B cell (primary cell): ENCODE results near the gene TXNRD3. TPM values are rescaled to one million over a fixed set of nuclear protein-coding genes. Genes with fewer than 3 reads are reported as not detected.

ENCODE experiments used
- ATAC-seq: fragments of 200-7000 bp; cut with Tn5 transposase; one replicate; pipeline ENCODE4 v1.10.0; 2021; ENCODE audit warnings: low read depth, mild to moderate bottlenecking, moderate number of reproducible peaks, moderate library complexity
- CTCF ChIA-PET: fragments of 350-600 bp; sonication (Branson Sonifier 250); formaldehyde crosslinking; loops from one replicate; lab custom pipeline; 2021; ENCODE audit warnings: antibody characterized with exemption, inconsistent platforms; lab: Charles Lee
- POLR2A ChIA-PET: fragments of 350-600 bp; sonication (Branson Sonifier 250); formaldehyde crosslinking; loops from one replicate; lab custom pipeline; 2021; ENCODE audit warnings: antibody characterized with exemption; lab: Charles Lee
- DNase-seq: peaks from one replicate; pipeline ENCODE4 v3.0.0; 2013
- H2AFZ ChIP-seq: 2 replicates; pipeline ENCODE4 v1.6.1; 2012; ENCODE audit warnings: mild to moderate bottlenecking, low read depth, low read length; ENCODE audit not compliant: insufficient read depth, poor library complexity, severe bottlenecking
- H3K27ac ChIP-seq, 2 donors: 1 replicate in 1 of 2; 2 replicates in 1 of 2; pipeline ENCODE4 v1.5.1; 2012 to 2013; ENCODE audit warnings: low read length in 2 of 2, mild to moderate bottlenecking in 2 of 2, moderate library complexity in 1 of 2
- H3K27me3 ChIP-seq, 4 experiments: fragments of 200-600 bp in 1 of 4; sonication (generic) in 1 of 4; replicated peaks in 1 of 4; 1 replicate in 2 of 4; 2 replicates in 2 of 4; pipeline versions ENCODE4 v1.6.1 to v1.7.0; 2013 to 2016; ENCODE audit warnings: low read length in 3 of 4, mild to moderate bottlenecking in 2 of 4, mixed read lengths in 1 of 4, moderate library complexity in 1 of 4; ENCODE audit not compliant: insufficient read depth in 4 of 4, control insufficient read depth in 3 of 4; ENCODE audit errors: control extremely low read depth in 1 of 4
- H3K36me3 ChIP-seq, 2 experiments: replicated peaks in 1 of 2; 1 replicate in 1 of 2; 2 replicates in 1 of 2; pipeline versions ENCODE4 v1.6.1 to v1.7.1; 2013; ENCODE audit warnings: low read length in 1 of 2; ENCODE audit not compliant: insufficient read depth in 2 of 2, control insufficient read depth in 1 of 2; ENCODE audit errors: control extremely low read depth in 1 of 2, extremely low read depth in 1 of 2
- H3K4me1 ChIP-seq, 2 donors: fragments of 200-600 bp in 1 of 2; sonication (generic) in 1 of 2; 1 replicate in 1 of 2; 2 replicates in 1 of 2; pipeline versions ENCODE4 v1.5.1 to v1.6.1; 2013 to 2017; ENCODE audit warnings: low read length in 2 of 2; ENCODE audit not compliant: control insufficient read depth in 2 of 2, insufficient read depth in 2 of 2
- H3K4me2 ChIP-seq: replicated peaks from 2 replicates; pipeline ENCODE3; 2012; ENCODE audit warnings: mild to moderate bottlenecking, low read depth, low read length; ENCODE audit not compliant: poor library complexity, severe bottlenecking
- H3K4me3 ChIP-seq, 5 experiments: fragments of 200-600 bp in 1 of 5; sonication (generic) in 1 of 5; 1 replicate in 3 of 5; 2 replicates in 2 of 5; pipeline versions ENCODE4 v1.5.1 to v1.7.0; 2011 to 2016; ENCODE audit warnings: low read length in 4 of 5, mild to moderate bottlenecking in 4 of 5, low read depth in 2 of 5, control low read depth in 1 of 5, moderate library complexity in 1 of 5; ENCODE audit not compliant: insufficient read depth in 1 of 5; ENCODE audit errors: control extremely low read depth in 1 of 5, extremely low read depth in 1 of 5
- H3K79me2 ChIP-seq: fragments of 200-600 bp; sonication (generic); one replicate; pipeline ENCODE4 v1.6.0; 2016; ENCODE audit warnings: low read length; ENCODE audit not compliant: control insufficient read depth, insufficient read depth
- H3K9ac ChIP-seq: fragments of 200-600 bp; sonication (generic); 2 replicates; pipeline ENCODE4 v1.6.1; 2017; ENCODE audit warnings: mild to moderate bottlenecking, low read length, moderate library complexity
- H3K9me3 ChIP-seq, 3 donors: one replicate each; pipeline versions ENCODE4 v1.6.1 to v1.7.1; 2013; ENCODE audit warnings: low read length in 2 of 3; ENCODE audit not compliant: control insufficient read depth in 2 of 3, insufficient read depth in 1 of 3; ENCODE audit errors: control extremely low read depth in 1 of 3
- H4K20me1 ChIP-seq: 2 replicates; pipeline ENCODE4 v1.6.0; 2012; ENCODE audit warnings: mild to moderate bottlenecking, low read length; ENCODE audit not compliant: insufficient read depth, control insufficient read depth, poor library complexity, severe bottlenecking
- H3K27ac Mint-ChIP-seq: one replicate; pipeline ENCODE4 v1.8.0; 2021; ENCODE audit warnings: mixed read lengths
- H3K27me3 Mint-ChIP-seq: one replicate; pipeline ENCODE4 v1.8.0; 2021; ENCODE audit warnings: mixed read lengths
- H3K4me1 Mint-ChIP-seq: one replicate; pipeline ENCODE4 v1.8.0; 2021; ENCODE audit warnings: mixed read lengths
- H3K4me3 Mint-ChIP-seq: one replicate; pipeline ENCODE4 v1.8.0; 2021; ENCODE audit warnings: mixed read lengths
- H3K9me3 Mint-ChIP-seq: one replicate; pipeline ENCODE4 v1.8.0; 2022; ENCODE audit warnings: mixed read lengths; ENCODE audit not compliant: insufficient read depth
- EZH2 ChIP-seq: IDR thresholded peaks from 2 replicates; pipeline ENCODE4 v1.6.1; 2012; ENCODE audit warnings: borderline replicate concordance, low read depth, mild to moderate bottlenecking, moderate library complexity, low read length; ENCODE audit not compliant: insufficient read depth, poor library complexity, severe bottlenecking
- WGBS: methylation state at CpG from one replicate; pipeline ENCODE4 v1.1.5; 2013; ENCODE audit warnings: missing lambda C conversion rate; ENCODE audit not compliant: insufficient coverage; 5-methylcytosine and 5-hydroxymethylcytosine counted together
- intact Hi-C: fragments of 100-400 bp; cut with micrococcal nuclease; formaldehyde crosslinking; loops from one replicate; pipeline ENCODE4 v1.10.0; 2022
- polyA plus RNA-seq: library from polyadenylated mRNA; depleted of rRNA; stranded (reverse); fragments of >200 nt; gene quantifications from 2 replicates; pipeline ENCODE4 v1.2.3, GENCODE V29; 2012
- total RNA-seq, 2 donors: library from RNA; stranded (reverse); fragments of 120-200 nt in 1 of 2; gene quantifications; 1 replicate in 1 of 2; 2 replicates in 1 of 2; pipeline versions ENCODE4 v1.2.3 to v1.2.4, GENCODE V29; 2013 to 2022
- TF ChIP-seq, protein P1 (sequence below): fragments of 200-600 bp; IDR thresholded peaks from one replicate; pipeline ENCODE4 v1.8.0; 2022; ENCODE audit warnings: antibody characterized with exemption, mild to moderate bottlenecking

Gene TXNRD3
- total and polyA plus RNA-seq, 2 donors (not counting 1 experiment from before 2014, with no cell fraction given) = 0.15 to 0.99 TPM

DNA sequence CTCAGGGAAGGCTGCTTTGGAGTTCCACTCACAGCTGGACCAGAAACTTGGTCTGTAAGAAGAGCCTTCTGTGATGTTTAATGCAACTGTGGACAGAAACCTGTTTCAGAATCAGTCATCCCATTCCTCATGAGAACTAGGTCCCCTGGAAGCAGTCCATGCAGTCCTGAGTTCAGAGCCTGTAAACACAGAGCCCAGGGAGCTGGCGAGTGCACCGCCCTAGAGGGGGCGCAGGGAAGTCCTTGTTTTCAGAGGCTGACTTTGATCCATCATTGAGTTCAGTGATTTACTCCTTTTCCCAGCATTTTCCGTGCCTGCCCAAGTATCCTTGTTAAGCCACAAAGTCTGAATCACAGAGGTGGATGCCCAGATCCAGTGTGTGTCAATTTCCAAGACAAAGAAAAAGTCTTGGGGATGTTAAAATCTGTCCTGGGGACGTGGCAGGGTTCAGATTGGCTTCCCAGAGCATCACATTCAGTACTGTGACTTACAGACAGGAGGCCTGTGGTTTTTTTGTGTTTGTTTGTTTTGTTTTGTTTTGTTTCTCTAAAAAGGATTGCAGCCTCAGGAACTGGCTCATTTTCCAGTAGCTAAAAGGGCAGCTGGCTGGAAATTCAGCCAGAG lies 9.8 kb upstream of the TXNRD3 start:
- ATAC-seq (no peak), DNase-seq (no peak)
- H3K9me3 Mint-ChIP-seq = no peaks in the 10 kb centered on the region
- no peak overlapping the region for H2AFZ ChIP-seq
- H4K20me1 ChIP-seq = no peaks in the 10 kb centered on the region
- 79% methylated on average over 5 of the region's 5 CpGs for WGBS
- H3K4me3 ChIP-seq = no peak overlapping the region
- no peak overlapping the region for H3K4me2 ChIP-seq
- H3K36me3 ChIP-seq = no peaks in the 10 kb centered on the region
- TF ChIP-seq, protein P1, sequence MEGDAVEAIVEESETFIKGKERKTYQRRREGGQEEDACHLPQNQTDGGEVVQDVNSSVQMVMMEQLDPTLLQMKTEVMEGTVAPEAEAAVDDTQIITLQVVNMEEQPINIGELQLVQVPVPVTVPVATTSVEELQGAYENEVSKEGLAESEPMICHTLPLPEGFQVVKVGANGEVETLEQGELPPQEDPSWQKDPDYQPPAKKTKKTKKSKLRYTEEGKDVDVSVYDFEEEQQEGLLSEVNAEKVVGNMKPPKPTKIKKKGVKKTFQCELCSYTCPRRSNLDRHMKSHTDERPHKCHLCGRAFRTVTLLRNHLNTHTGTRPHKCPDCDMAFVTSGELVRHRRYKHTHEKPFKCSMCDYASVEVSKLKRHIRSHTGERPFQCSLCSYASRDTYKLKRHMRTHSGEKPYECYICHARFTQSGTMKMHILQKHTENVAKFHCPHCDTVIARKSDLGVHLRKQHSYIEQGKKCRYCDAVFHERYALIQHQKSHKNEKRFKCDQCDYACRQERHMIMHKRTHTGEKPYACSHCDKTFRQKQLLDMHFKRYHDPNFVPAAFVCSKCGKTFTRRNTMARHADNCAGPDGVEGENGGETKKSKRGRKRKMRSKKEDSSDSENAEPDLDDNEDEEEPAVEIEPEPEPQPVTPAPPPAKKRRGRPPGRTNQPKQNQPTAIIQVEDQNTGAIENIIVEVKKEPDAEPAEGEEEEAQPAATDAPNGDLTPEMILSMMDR = no peak
- no peak for TF ChIP-seq EZH2
- H3K9me3 ChIP-seq = peaks cover 0 to 10% (median 0%) of the 10 kb centered on the region in 3 donors
- no peak overlapping the region for H3K9ac ChIP-seq
- H3K79me2 ChIP-seq = no peaks in the 10 kb centered on the region
- peaks cover 16% of the 10 kb centered on the region for H3K27me3 Mint-ChIP-seq
- peaks cover 0 to 3% of the 10 kb centered on the region in 2 donors for H3K4me1 ChIP-seq
- intact Hi-C loops = no loop called here
- H3K4me1 Mint-ChIP-seq = no peaks in the 10 kb centered on the region
- H3K27me3 ChIP-seq = peaks cover 0 to 18% (median 0%) of the 10 kb centered on the region in 4 experiments
- no peak overlapping the region for H3K27ac Mint-ChIP-seq
- POLR2A ChIA-PET = no interaction called here
- no peak overlapping the region for H3K4me3 Mint-ChIP-seq
- CTCF ChIA-PET = no interaction called here
- H3K27ac ChIP-seq = no peak overlapping the region

DNA sequence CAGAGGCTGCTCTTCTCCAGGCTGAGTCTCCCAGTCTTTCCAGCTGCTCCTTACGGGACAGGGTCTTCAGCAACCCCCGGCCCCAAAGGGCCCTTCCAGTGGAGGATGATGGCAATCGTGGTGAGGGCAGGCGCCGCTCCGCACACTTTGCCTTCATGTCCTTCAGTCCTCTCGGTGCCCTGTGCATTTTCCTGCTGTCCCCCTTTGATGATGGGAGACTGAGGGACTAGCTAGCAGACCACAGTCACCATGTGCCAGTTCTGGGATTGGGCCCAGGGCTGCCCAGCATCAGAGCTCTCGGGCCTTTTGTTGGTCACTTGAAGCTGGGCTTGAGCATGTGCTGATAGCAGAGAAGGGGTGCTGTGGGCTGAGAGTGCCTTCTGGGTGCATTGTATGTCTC lies 8.8 kb upstream of the TXNRD3 start:
- no peak overlapping the region for H3K9ac ChIP-seq
- peaks cover 0 to 8% (median 0%) of the 10 kb centered on the region in 3 donors for H3K9me3 ChIP-seq
- POLR2A ChIA-PET = no interaction called here
- peaks cover 0 to 3% of the 10 kb centered on the region in 2 donors for H3K4me1 ChIP-seq
- no peak overlapping the region for H3K4me2 ChIP-seq
- over 99% methylated on average over 8 of the region's 8 CpGs for WGBS
- Mint-ChIP-seq H3K27me3 (peaks cover 16% of the 10 kb centered on the region), H3K4me1 (no peaks in the 10 kb centered on the region), H3K27ac (no peak overlapping the region), H3K9me3 (no peaks in the 10 kb centered on the region), H3K4me3 (no peak overlapping the region)
- no peak overlapping the region for H3K4me3 ChIP-seq
- DNase-seq = no peak
- no peaks in the 10 kb centered on the region for H4K20me1 ChIP-seq
- H3K27me3 ChIP-seq = peaks cover 0 to 18% (median 0%) of the 10 kb centered on the region in 4 experiments
- no peaks in the 10 kb centered on the region for H3K79me2 ChIP-seq
- H3K36me3 ChIP-seq = no peaks in the 10 kb centered on the region
- ATAC-seq = no peak
- H2AFZ ChIP-seq = no peak overlapping the region
- no peak for TF ChIP-seq EZH2
- TF ChIP-seq, protein P1 = no peak
- CTCF ChIA-PET = no interaction called here
- intact Hi-C loops = no loop called here
- no peak overlapping the region for H3K27ac ChIP-seq
